Activated naive CD8-positive, alpha-beta T cell treated with anti-CD3 and anti-CD28 coated beads, Interleukin-2, amount 10 ng/mL, durations not matched to agents 7 days and 5 days (primary cell): Measurements from ENCODE around the gene MMP21. TPM values are rescaled to one million over a fixed set of nuclear protein-coding genes. Genes with fewer than 3 reads are reported as not detected.

Source experiments
- ATAC-seq: fragments of 150-1000 bp; cut with Tn5 transposase; one replicate; pipeline ENCODE4 v1.10.0; 2021; ENCODE audit warnings: low read depth, moderate library complexity
- POLR2A ChIA-PET: fragments of 350-600 bp; sonication (Branson Sonifier 250); formaldehyde crosslinking; loops from one replicate; lab custom pipeline; 2021; ENCODE audit warnings: antibody characterized with exemption; lab: Charles Lee
- DNase-seq: peaks from one replicate; pipeline ENCODE4 v3.0.0; 2021
- H3K27ac Mint-ChIP-seq: one replicate; pipeline ENCODE4 v1.8.0; 2022; ENCODE audit warnings: mild to moderate bottlenecking, mixed read lengths
- H3K27me3 Mint-ChIP-seq: one replicate; pipeline ENCODE4 v1.8.0; 2022; ENCODE audit warnings: mild to moderate bottlenecking, moderate library complexity, mixed read lengths
- H3K36me3 Mint-ChIP-seq: one replicate; pipeline ENCODE4 v1.8.0; 2021; ENCODE audit warnings: mild to moderate bottlenecking, mixed read lengths
- H3K4me1 Mint-ChIP-seq: one replicate; pipeline ENCODE4 v1.8.0; 2021; ENCODE audit warnings: mixed read lengths
- H3K4me3 Mint-ChIP-seq: one replicate; pipeline ENCODE4 v1.8.0; 2022; ENCODE audit warnings: mild to moderate bottlenecking, moderate library complexity, mixed read lengths
- H3K9me3 Mint-ChIP-seq: one replicate; pipeline ENCODE4 v1.8.0; 2021; ENCODE audit warnings: mixed read lengths
- total RNA-seq, 2 experiments: library from RNA; stranded (reverse); gene quantifications; one replicate each; pipeline ENCODE4 v1.2.3, GENCODE V29; 2021

Gene MMP21, protein sequence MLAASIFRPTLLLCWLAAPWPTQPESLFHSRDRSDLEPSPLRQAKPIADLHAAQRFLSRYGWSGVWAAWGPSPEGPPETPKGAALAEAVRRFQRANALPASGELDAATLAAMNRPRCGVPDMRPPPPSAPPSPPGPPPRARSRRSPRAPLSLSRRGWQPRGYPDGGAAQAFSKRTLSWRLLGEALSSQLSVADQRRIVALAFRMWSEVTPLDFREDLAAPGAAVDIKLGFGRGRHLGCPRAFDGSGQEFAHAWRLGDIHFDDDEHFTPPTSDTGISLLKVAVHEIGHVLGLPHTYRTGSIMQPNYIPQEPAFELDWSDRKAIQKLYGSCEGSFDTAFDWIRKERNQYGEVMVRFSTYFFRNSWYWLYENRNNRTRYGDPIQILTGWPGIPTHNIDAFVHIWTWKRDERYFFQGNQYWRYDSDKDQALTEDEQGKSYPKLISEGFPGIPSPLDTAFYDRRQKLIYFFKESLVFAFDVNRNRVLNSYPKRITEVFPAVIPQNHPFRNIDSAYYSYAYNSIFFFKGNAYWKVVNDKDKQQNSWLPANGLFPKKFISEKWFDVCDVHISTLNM
- under 1 TPM; 0.20 to 0.25 TPM for total RNA-seq

DNA sequence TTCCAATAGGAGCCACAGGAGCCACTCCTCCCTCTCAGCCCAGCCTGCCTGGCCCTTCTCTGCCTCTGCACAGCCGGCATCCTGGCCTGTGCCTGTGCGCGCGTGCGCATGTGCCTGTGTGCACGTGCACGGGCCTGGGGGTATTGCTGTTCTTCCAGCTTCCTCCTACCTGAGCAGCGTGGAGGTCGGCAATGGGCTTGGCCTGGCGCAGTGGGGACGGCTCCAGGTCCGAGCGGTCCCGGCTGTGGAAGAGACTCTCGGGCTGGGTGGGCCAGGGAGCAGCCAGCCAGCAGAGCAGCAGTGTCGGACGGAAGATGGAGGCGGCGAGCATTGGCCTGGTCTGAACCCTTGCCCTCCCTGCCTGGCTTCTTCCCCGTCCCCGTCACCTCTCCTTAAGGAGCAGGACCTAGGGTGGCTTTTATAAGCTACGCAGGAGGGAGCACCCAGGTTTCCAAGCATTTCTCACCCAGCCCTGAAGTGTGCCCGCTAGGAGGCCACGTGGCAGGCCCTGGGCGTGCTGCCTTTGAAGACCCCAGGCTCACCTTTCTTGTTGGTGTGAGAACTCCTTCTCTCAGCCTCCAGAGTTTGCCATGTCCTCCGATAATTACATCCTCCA lies at the start of gene MMP21:
Gene MMP21, minus strand, starts transcription at position 331 of the 616 bp plus-strand sequence. Its CDS starts 0 bp downstream, at position 331.
- DNase-seq (no peak), ATAC-seq (no peak)
- H3K4me3 Mint-ChIP-seq = no peak within 1 kb of the TSS
- no peak within 1 kb of the TSS for H3K27ac Mint-ChIP-seq
- H3K27me3 Mint-ChIP-seq = no peaks in the 10 kb centered on the region
- no peaks in the 10 kb centered on the region for H3K9me3 Mint-ChIP-seq
- POLR2A ChIA-PET = no interaction called here
- H3K36me3 Mint-ChIP-seq = no peaks in the 10 kb centered on the region
- no peaks in the 10 kb centered on the region for H3K4me1 Mint-ChIP-seq

- DNase-seq (no peak), ATAC-seq (no peak)
- H3K9me3 Mint-ChIP-seq = no peaks in the 10 kb centered on the region
- no peak overlapping the region for H3K27ac Mint-ChIP-seq
- POLR2A ChIA-PET = no interaction called here
- peaks cover 18% of the 10 kb centered on the region for H3K36me3 Mint-ChIP-seq
- no peak overlapping the region for H3K4me3 Mint-ChIP-seq
- no peaks in the 10 kb centered on the region for H3K27me3 Mint-ChIP-seq
- H3K4me1 Mint-ChIP-seq = peaks cover 24% of the 10 kb centered on the region
Observed at GRCh38 chr10:125824736-125825135, 49.1 kb upstream of the MMP21 start.

DNA sequence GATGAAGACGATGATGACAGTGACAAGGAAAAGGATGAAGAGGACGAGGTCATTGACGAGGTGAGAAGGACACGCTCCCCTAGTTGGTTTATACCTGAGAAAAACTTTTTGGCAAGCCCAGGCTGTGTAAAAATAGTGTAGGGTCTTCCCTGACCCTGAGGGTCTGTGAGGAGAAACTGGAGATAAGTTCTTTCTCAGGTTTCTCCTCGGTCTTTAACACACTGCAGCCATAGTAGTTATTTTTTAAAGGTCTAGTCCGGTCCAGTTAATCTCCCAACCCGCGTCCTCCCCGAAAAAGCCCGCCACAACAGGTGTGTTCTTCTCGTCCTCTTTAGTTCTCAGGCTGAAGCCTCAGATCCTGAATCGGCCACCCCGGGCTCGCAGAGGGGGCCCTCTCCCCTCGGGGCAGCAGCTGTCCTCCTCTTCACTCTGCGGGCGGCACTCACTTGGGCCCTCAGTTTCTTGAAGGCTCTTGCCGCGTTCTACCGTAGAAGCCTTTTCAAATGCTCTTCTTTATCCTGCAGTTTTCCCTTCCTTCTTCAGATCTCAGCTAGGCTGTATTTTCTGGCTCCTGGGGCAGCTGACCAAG lies 48.1 kb upstream of the MMP21 start:
- peak; percentile 3 for ATAC-seq
- peak; percentile 43 for DNase-seq
- H3K4me1 Mint-ChIP-seq = peaks cover 21% of the 10 kb centered on the region

DNA sequence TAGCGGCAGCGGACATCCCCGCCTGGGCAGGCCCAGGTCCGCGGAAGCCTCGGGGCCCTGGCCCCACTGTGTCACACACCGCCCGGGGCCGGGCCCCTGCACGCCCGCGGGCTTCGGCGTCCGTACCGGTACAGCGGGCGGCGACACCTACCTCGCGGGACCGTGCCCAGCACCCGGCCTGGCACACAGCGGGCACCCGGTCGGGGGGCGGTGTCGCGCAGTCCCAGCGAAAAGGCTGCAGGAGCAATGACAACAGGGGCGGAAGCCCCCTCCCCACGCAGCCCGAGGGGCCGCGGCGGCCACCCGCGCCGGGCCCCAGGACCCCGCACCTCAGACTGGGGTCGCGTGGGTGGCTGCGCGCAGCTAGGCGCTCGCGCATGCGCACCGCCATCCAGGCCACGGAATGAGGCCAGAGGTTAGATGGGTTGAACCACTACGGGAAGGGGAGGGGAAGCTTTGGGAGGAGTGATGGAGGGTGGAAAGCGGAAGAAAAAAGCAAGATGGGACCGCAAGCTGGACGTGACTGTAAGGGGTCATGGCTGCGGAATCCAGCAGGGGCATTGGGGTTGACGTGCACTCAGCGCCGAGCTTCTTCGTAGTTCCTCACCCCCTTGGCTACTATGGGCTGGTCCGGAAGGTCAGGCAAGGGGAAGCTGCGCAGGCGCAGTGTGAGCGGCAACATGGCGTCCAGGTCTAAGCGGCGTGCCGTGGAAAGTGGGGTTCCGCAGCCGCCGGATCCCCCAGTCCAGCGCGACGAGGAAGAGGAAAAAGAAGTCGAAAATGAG lies 47.4 kb upstream of the MMP21 start, which contains the start of the genes BCCIP and UROS:
Gene BCCIP, plus strand, starts transcription at position 669 of the 785 bp plus-strand sequence. Its CDS starts 12 bp downstream, at position 681.
Gene UROS, minus strand, starts transcription at position 381 of the 785 bp plus-strand sequence. CDS start 6,759 bp downstream, outside the sequence.
- H3K27ac Mint-ChIP-seq = peak within 1 kb of the TSS; percentile 81

More for the DNA sequence above, 48.1 kb upstream of the MMP21 start:
- no peaks in the 10 kb centered on the region for H3K27me3 Mint-ChIP-seq
- POLR2A ChIA-PET = interaction anchor here (0.9 to 1.7 kb wide), 7 partner anchors 8 to 105 kb away, joined by 4 to 20 read pairs (median 4); partner anchors contain the start of gene EDRF1
- H3K27ac Mint-ChIP-seq = no peak overlapping the region
- no peak overlapping the region for H3K4me3 Mint-ChIP-seq
- H3K9me3 Mint-ChIP-seq = no peaks in the 10 kb centered on the region
- H3K36me3 Mint-ChIP-seq = peaks cover 13% of the 10 kb centered on the region

GRCh38 chr10:125820701-125821100 lies 45.1 kb upstream of the MMP21 start:
- no peaks in the 10 kb centered on the region for H3K9me3 Mint-ChIP-seq
- H3K4me3 Mint-ChIP-seq = no peak overlapping the region
- no peaks in the 10 kb centered on the region for H3K27me3 Mint-ChIP-seq
- no peak for ATAC-seq
- POLR2A ChIA-PET = no interaction called here
- no peak for DNase-seq
- H3K36me3 Mint-ChIP-seq = peaks cover 2% of the 10 kb centered on the region
- peaks cover 15% of the 10 kb centered on the region for H3K4me1 Mint-ChIP-seq
- no peak overlapping the region for H3K27ac Mint-ChIP-seq

More for the DNA sequence above, 47.4 kb upstream of the MMP21 start, which contains the start of the genes BCCIP and UROS:
- Mint-ChIP-seq H3K36me3 (peaks cover 6% of the 10 kb centered on the region), H3K27me3 (no peaks in the 10 kb centered on the region), H3K4me3 (peak within 1 kb of the TSS; percentile 80), H3K4me1 (peaks cover 21% of the 10 kb centered on the region), H3K9me3 (no peaks in the 10 kb centered on the region)
- DNase-seq (peak; percentile 92), ATAC-seq (peak; percentile 89)
- POLR2A ChIA-PET = interaction anchor here (0.9 to 1.7 kb wide), 7 partner anchors 8 to 105 kb away, joined by 4 to 20 read pairs (median 4); partner anchors contain the start of gene EDRF1

DNA sequence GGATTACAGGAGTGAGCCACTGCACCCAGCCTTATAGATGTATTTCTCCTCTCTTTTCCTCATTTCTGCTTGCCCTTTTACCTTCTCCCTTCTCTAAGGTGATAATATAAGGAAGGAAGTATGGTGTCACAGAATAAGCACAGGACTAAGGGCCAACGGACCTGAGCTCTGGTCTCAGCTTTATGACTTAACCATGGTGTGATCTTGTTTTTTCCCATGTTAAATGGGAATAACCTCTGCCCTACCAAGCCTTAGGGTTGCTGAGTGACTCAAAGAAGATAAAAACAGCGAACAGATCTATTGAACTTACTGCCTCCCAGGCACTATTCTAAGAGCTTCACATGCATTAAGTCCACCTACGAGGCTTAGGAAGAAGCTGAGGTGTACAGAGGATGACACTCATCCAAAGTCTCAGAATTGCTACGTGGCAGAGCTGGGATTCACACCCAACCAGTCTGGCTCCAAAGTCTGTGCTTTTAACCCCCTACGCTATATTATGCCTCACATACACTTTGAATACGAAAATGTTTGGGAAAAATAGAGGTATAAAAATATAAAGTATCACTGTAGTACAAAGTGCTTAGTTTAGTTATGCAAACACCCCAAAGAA lies 41.8 kb upstream of the MMP21 start:
- Mint-ChIP-seq H3K27ac (no peak overlapping the region), H3K36me3 (peaks cover 6% of the 10 kb centered on the region), H3K4me1 (peaks cover 11% of the 10 kb centered on the region), H3K4me3 (no peak overlapping the region), H3K9me3 (no peaks in the 10 kb centered on the region), H3K27me3 (no peaks in the 10 kb centered on the region)
- POLR2A ChIA-PET = no interaction called here
- ATAC-seq (no peak), DNase-seq (no peak)

GRCh38 chr10:125816548-125816947 lies 40.9 kb upstream of the MMP21 start:
- H3K9me3 Mint-ChIP-seq = no peaks in the 10 kb centered on the region
- peaks cover 7% of the 10 kb centered on the region for H3K4me1 Mint-ChIP-seq
- DNase-seq (no peak), ATAC-seq (no peak)
- POLR2A ChIA-PET = no interaction called here
- no peak overlapping the region for H3K27ac Mint-ChIP-seq
- H3K36me3 Mint-ChIP-seq = peaks cover 8% of the 10 kb centered on the region
- H3K4me3 Mint-ChIP-seq = no peak overlapping the region
- no peaks in the 10 kb centered on the region for H3K27me3 Mint-ChIP-seq

GRCh38 chr10:125815764-125816163 lies 40.1 kb upstream of the MMP21 start:
- no peak overlapping the region for H3K27ac Mint-ChIP-seq
- POLR2A ChIA-PET = no interaction called here

DNA sequence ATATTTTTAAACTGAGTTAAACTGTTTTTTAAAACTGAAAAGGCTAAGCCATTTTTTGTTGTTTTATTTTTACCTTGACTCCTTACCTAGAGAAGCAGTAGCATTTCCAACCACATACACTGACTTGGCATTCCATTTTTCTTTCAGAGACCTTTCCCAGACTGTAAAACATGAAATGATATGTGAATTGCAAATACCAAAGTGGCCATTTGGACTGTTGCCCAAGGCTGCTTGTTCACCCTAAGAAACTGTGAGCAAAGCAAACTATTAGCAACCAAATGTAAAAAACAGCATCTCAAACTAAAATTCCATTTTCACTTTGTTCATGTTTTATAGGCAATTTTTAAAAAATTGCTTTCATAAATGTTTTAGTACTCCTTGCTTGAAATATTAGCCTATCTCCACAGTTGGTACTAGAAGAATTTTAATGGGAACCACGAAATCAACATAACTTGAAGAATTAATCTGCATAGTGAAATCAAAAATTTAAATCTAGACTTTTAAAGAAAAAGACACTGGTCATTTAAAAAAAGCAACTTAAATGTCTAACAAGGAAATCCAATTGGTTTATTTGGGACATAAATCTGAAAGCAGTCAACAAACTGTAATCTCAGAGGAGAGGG lies 36.6 kb upstream of the MMP21 start:
- Mint-ChIP-seq H3K27ac (no peak overlapping the region), H3K36me3 (peaks cover 19% of the 10 kb centered on the region), H3K27me3 (no peaks in the 10 kb centered on the region), H3K9me3 (no peaks in the 10 kb centered on the region), H3K4me3 (no peak overlapping the region), H3K4me1 (peaks cover 12% of the 10 kb centered on the region)
- DNase-seq = no peak
- POLR2A ChIA-PET = no interaction called here
- no peak for ATAC-seq

More at GRCh38 chr10:125815764-125816163, 40.1 kb upstream of the MMP21 start:
- Mint-ChIP-seq H3K36me3 (peaks cover 9% of the 10 kb centered on the region), H3K27me3 (no peaks in the 10 kb centered on the region), H3K9me3 (no peaks in the 10 kb centered on the region), H3K4me1 (peaks cover 5% of the 10 kb centered on the region), H3K4me3 (no peak overlapping the region)
- DNase-seq = no peak
- ATAC-seq = no peak

- H3K9me3 Mint-ChIP-seq = no peaks in the 10 kb centered on the region
- H3K36me3 Mint-ChIP-seq = peaks cover 19% of the 10 kb centered on the region
- ATAC-seq = no peak
- peaks cover 12% of the 10 kb centered on the region for H3K4me1 Mint-ChIP-seq
- no peak overlapping the region for H3K27ac Mint-ChIP-seq
- POLR2A ChIA-PET = no interaction called here
- H3K27me3 Mint-ChIP-seq = no peaks in the 10 kb centered on the region
- no peak for DNase-seq
- no peak overlapping the region for H3K4me3 Mint-ChIP-seq
Observed at GRCh38 chr10:125811251-125811650, 35.6 kb upstream of the MMP21 start.

DNA sequence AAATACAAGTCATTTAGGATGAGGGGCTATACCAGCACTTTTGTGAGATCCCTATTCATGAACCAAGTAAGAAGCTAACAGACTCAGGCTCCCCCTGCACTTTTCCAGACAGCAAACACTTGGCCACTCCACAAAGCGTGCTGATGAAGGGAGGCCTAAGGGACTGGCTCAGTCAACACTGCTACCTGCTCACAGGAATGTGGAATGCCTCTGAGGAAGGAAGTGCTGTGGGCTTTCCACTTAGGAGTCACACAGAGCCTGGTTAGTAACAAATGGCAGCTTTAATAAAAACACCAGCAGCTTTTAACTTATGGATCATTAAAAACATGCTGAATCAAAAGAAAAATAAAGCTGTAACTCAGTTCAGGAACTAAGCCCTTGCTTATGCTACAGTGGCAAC lies 32.4 kb upstream of the MMP21 start:
- peaks cover 12% of the 10 kb centered on the region for H3K4me1 Mint-ChIP-seq
- ATAC-seq (no peak), DNase-seq (no peak)
- H3K27me3 Mint-ChIP-seq = no peaks in the 10 kb centered on the region
- peaks cover 15% of the 10 kb centered on the region for H3K36me3 Mint-ChIP-seq
- no peak overlapping the region for H3K27ac Mint-ChIP-seq
- H3K4me3 Mint-ChIP-seq = no peak overlapping the region
- POLR2A ChIA-PET = interaction anchor here (1.4 kb wide), 1 partner anchor 15 kb away, joined by 5 read pairs; the partner anchor contains the start of genes BCCIP and UROS
- H3K9me3 Mint-ChIP-seq = no peaks in the 10 kb centered on the region

- Mint-ChIP-seq H3K27ac (no peak overlapping the region), H3K4me3 (no peak overlapping the region), H3K27me3 (no peaks in the 10 kb centered on the region), H3K4me1 (peaks cover 3% of the 10 kb centered on the region), H3K36me3 (peaks cover 4% of the 10 kb centered on the region), H3K9me3 (no peaks in the 10 kb centered on the region)
- ATAC-seq = no peak
- POLR2A ChIA-PET = no interaction called here
- DNase-seq = no peak
Observed at GRCh38 chr10:125802739-125803138, 27.1 kb upstream of the MMP21 start.
